SK-N-SH (cell line): ENCODE data around the gene FAM227A. TPM values are rescaled to one million over a fixed set of nuclear protein-coding genes. Genes with fewer than 3 reads are reported as not detected.

Experiments used
- CTCF ChIA-PET: fragments of 300-600, 350-600 bp; formaldehyde crosslinking; extraction: SDS; loops from one replicate; lab custom pipeline; 2021; lab: Yijun Ruan, JAX
- POLR2A ChIA-PET: fragments of 350-600 bp; sonication (Branson Sonifier 250); formaldehyde crosslinking; extraction: SDS; loops from one replicate; lab custom pipeline; 2020; ENCODE audit warnings: antibody characterized with exemption, inconsistent platforms; lab: Yijun Ruan, JAX
- DNase-seq: peaks from one replicate; pipeline ENCODE4 v3.0.0; 2012
- H2AFZ ChIP-seq: fragments of 200-600 bp; sonication (generic); 2 replicates; pipeline ENCODE4 v1.8.1; 2016; ENCODE audit warnings: antibody characterized with exemption, mild to moderate bottlenecking, low read depth
- H3F3A ChIP-seq: fragments of 200-600 bp; sonication (generic); replicated peaks from 2 replicates; pipeline ENCODE3; 2016; ENCODE audit warnings: antibody characterized with exemption, mild to moderate bottlenecking; ENCODE audit not compliant: insufficient read depth
- H3K27ac ChIP-seq, 2 experiments: fragments of 200-500 bp in 1 of 2; fragments of 200-600 bp in 1 of 2; sonication (Bioruptor generic) in 1 of 2; sonication (generic), shearing (Covaris generic) in 1 of 2; 2 replicates each; pipeline versions ENCODE4 v1.5.1 to v1.6.1; 2014 to 2016; ENCODE audit warnings: low read depth in 2 of 2, inconsistent platforms in 1 of 2, low read length in 1 of 2, mild to moderate bottlenecking in 1 of 2, mixed read lengths in 1 of 2
- H3K27me3 ChIP-seq: fragments of 200-600 bp; sonication (generic), shearing (Covaris generic); 2 replicates; pipeline ENCODE4 v1.6.1; 2016; ENCODE audit warnings: mixed run types; ENCODE audit not compliant: insufficient read depth
- H3K36me3 ChIP-seq, 2 experiments: fragments of 200-500 bp in 1 of 2; fragments of 200-600 bp in 1 of 2; sonication (Bioruptor generic) in 1 of 2; sonication (generic) in 1 of 2; replicated peaks in 1 of 2; 2 replicates each; pipeline versions ENCODE3 to v1.5.1; 2014 to 2016; ENCODE audit warnings: low read length in 1 of 2, mild to moderate bottlenecking in 1 of 2; ENCODE audit not compliant: insufficient read depth in 2 of 2, control insufficient read depth in 1 of 2
- H3K4me1 ChIP-seq, 2 experiments: fragments of 200-500 bp in 1 of 2; fragments of 200-600 bp in 1 of 2; sonication (Bioruptor generic) in 1 of 2; sonication (generic), shearing (Covaris generic) in 1 of 2; 2 replicates each; pipeline versions ENCODE4 v1.5.1 to v1.6.1; 2014 to 2016; ENCODE audit warnings: low read depth in 1 of 2, low read length in 1 of 2, mixed run types in 1 of 2; ENCODE audit not compliant: insufficient read depth in 2 of 2, control insufficient read depth in 1 of 2
- H3K4me2 ChIP-seq: fragments of 200-600 bp; sonication (generic), shearing (Covaris generic); 2 replicates; pipeline ENCODE4 v1.6.1; 2017; ENCODE audit warnings: mixed run types
- H3K4me3 ChIP-seq, 2 experiments: fragments of 200-500 bp in 1 of 2; fragments of 200-600 bp in 1 of 2; sonication (Bioruptor generic) in 1 of 2; sonication (generic), shearing (Covaris generic) in 1 of 2; 2 replicates each; pipeline versions ENCODE4 v1.5.1 to v1.8.1; 2014 to 2016; ENCODE audit warnings: low read depth in 2 of 2, inconsistent platforms in 1 of 2, low read length in 1 of 2, mild to moderate bottlenecking in 1 of 2, mixed read lengths in 1 of 2, moderate library complexity in 1 of 2
- H3K79me2 ChIP-seq: fragments of 200-600 bp; sonication (generic); 2 replicates; pipeline ENCODE4 v1.8.1; 2017; ENCODE audit warnings: mild to moderate bottlenecking; ENCODE audit not compliant: insufficient read depth
- H3K9ac ChIP-seq: fragments of 200-600 bp; sonication (generic); 2 replicates; pipeline ENCODE4 v1.6.1; 2017; ENCODE audit warnings: mixed run types
- H3K9me2 ChIP-seq: fragments of 200-600 bp; sonication (generic); 2 replicates; pipeline ENCODE4 v1.6.1; 2017; ENCODE audit warnings: mixed run types
- H3K9me3 ChIP-seq: fragments of 200-600 bp; sonication (generic); 2 replicates; pipeline ENCODE4 v1.6.1; 2017; ENCODE audit warnings: mixed run types, mild to moderate bottlenecking, moderate library complexity
- H4K20me1 ChIP-seq: fragments of 200-600 bp; sonication (generic); 2 replicates; pipeline ENCODE4 v1.6.1; 2017; ENCODE audit warnings: mild to moderate bottlenecking, mixed run types; ENCODE audit not compliant: insufficient read depth
- ELF1 ChIP-seq: IDR thresholded peaks from 2 replicates; pipeline ENCODE4 v1.4.0; 2012
- EP300 ChIP-seq, 2 experiments: IDR thresholded peaks; 2 replicates each; pipeline versions ENCODE4 v1.4.0 to v1.6.1; 2012; ENCODE audit warnings: borderline replicate concordance in 1 of 2, low read depth in 1 of 2, low read length in 1 of 2
- EZH2phosphoT487 ChIP-seq: fragments of 200-600 bp; sonication (generic); IDR thresholded peaks from 2 replicates; pipeline ENCODE4 v1.6.1; 2017; ENCODE audit warnings: low read depth, mixed run types, mild to moderate bottlenecking, antibody characterized with exemption, moderate library complexity, borderline replicate concordance
- FOXJ3 ChIP-seq: sonication (generic); formaldehyde crosslinking; IDR thresholded peaks from 2 replicates; pipeline ENCODE4 v1.5.1; 2020; ENCODE audit warnings: mild to moderate bottlenecking, missing genetic modification reagents
- FOXM1 ChIP-seq: IDR thresholded peaks from 2 replicates; pipeline ENCODE4 v1.4.0; 2012; ENCODE audit warnings: low read depth, mild to moderate bottlenecking
- RAD21 ChIP-seq: IDR thresholded peaks from 2 replicates; pipeline ENCODE4 v1.6.1; 2012; ENCODE audit warnings: mild to moderate bottlenecking, low read length
- RCOR1 ChIP-seq: fragments of 150-350 bp; IDR thresholded peaks from 2 replicates; pipeline ENCODE4 v1.6.1; 2017; ENCODE audit warnings: antibody characterized with exemption, low read length
- SIN3A ChIP-seq: IDR thresholded peaks from 2 replicates; pipeline ENCODE4 v1.6.1; 2012; ENCODE audit warnings: low read depth, mild to moderate bottlenecking, low read length, moderate library complexity, borderline replicate concordance
- TCF12 ChIP-seq: IDR thresholded peaks from 2 replicates; pipeline ENCODE4 v1.4.0; 2012
- TEAD4 ChIP-seq: IDR thresholded peaks from 2 replicates; pipeline ENCODE4 v1.4.0; 2012; ENCODE audit warnings: mild to moderate bottlenecking, borderline replicate concordance; ENCODE audit not compliant: insufficient read depth
- YY1 ChIP-seq: IDR thresholded peaks from 2 replicates; pipeline ENCODE4 v1.4.0; 2012; ENCODE audit warnings: low read depth, mild to moderate bottlenecking
- WGBS: methylation state at CpG from one replicate; pipeline ENCODE4 v1.1.6; 2017; ENCODE audit warnings: low lambda C conversion rate; 5-methylcytosine and 5-hydroxymethylcytosine counted together
- polyA plus RNA-seq, 3 experiments: library from polyadenylated mRNA; depleted of rRNA; stranded (reverse); fragments of >200 nt; gene quantifications; 2 replicates each; pipeline ENCODE4 v1.2.3, GENCODE V29; 2012
- TF ChIP-seq, protein P1 (sequence below): fragments of 150-350 bp; IDR thresholded peaks from 2 replicates; pipeline ENCODE4 v1.6.1; 2017; ENCODE audit warnings: antibody characterized with exemption, low read length, low read depth, borderline replicate concordance
- TF ChIP-seq, protein P2 (sequence below): IDR thresholded peaks from 2 replicates; pipeline ENCODE4 v1.4.0; 2012; ENCODE audit warnings: low read depth, borderline replicate concordance

FAM227A gene
- polyA plus RNA-seq, 1 of the 3 experiments (the other 2 are of a cell fraction), result 1.2 TPM

DNA sequence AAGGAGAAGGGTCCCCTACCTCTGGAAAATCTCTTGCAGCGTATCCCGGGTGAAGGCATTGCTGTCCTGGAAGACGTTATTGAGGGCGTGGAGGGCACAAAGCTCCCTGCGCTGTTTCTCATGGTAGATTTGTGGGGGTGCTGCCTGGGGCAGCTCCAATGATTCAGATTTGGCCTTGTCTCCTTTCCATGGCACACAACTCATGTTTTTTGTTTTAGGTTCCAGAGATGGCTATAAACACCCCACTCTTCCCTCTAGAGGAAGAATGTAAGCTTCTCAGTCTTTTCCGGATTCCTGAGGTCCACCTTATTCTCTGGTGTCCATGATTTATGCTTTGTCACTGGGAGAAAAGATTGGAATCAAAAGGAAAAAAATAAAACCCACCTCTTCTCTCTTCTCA is 43.6 kb upstream of the FAM227A start:
- Histone ChIP-seq H3F3A (peaks cover 29% of the 10 kb centered on the region), H3K36me3 (no peaks in the 10 kb centered on the region), H3K4me1 (peaks cover 9 to 20% of the 10 kb centered on the region in 2 experiments; a peak in 2 of 4 replicates), H3K9me3 (no peaks in the 10 kb centered on the region), H3K79me2 (peaks cover 57% of the 10 kb centered on the region), H3K9me2 (no peaks in the 10 kb centered on the region), H3K4me3 (peak overlapping the region; percentile 65 to 70), H3K27ac (peak overlapping the region in 1 of 2 experiments; percentile 75; a peak in 2 of 4 replicates)
- CTCF ChIA-PET, result interaction anchor here (0.6 to 3.0 kb wide), 3 partner anchors 18 to 47 kb away, joined by 4 to 13 read pairs (median 4); partner anchors contain the start of gene TOMM22
- no peak for DNase-seq
- no peak for TF ChIP-seq EZH2phosphoT487
- no peak for TF ChIP-seq FOXJ3 (CRISPR knock-in tag)
- no peak for TF ChIP-seq TEAD4
- no peak for TF ChIP-seq EP300 (IDR thresholded peaks at IDR 0.05; ENCODE audit: borderline replicate concordance in 1 of 2, low read depth in 1 of 2, low read length in 1 of 2)
- TF ChIP-seq ELF1, result no peak
- TF ChIP-seq, all 33 proteins: peak for 0
- POLR2A ChIA-PET, result interaction anchor here (2.3 kb wide), 1 partner anchor 18 kb away, joined by 8 read pairs; the partner anchor contains the start of gene TOMM22
- no peak overlapping the region for H2AFZ ChIP-seq
- no peaks in the 10 kb centered on the region for H4K20me1 ChIP-seq
- peak overlapping the region; percentile 85 for H3K4me2 ChIP-seq
- H3K9ac ChIP-seq, result peak overlapping the region; percentile 95
- H3K27me3 ChIP-seq, result no peaks in the 10 kb centered on the region
- WGBS, result 12% methylated on average over 3 of the region's 6 CpGs

DNA sequence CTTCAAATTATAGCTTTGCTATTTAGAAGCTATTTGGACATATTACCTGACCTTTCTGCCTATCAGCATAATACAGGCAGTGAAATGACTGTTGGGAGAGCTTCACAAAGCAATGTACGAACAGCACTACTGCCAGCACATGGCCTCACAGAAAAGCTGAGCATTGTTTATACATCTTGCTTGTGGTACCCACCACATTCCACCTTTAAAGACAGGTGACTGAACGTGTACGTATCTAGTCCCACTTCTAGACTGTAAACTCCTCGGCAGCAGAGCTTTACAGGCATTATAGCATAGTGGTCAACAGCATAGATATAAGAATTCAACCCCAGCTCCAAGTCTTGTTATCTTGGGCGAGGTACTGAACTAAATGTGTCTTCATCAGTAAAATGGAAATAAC is 43.0 kb upstream of the FAM227A start:
- DNase-seq, result no peak
- Histone ChIP-seq H3F3A (peaks cover 29% of the 10 kb centered on the region), H3K27me3 (no peaks in the 10 kb centered on the region), H3K79me2 (peaks cover 63% of the 10 kb centered on the region), H3K9me2 (no peaks in the 10 kb centered on the region), H3K9me3 (no peaks in the 10 kb centered on the region), H3K9ac (peak overlapping the region; percentile 95; the same call in 1 of the 2 replicates), H3K36me3 (no peaks in the 10 kb centered on the region), H3K27ac (peak overlapping the region in 1 of 2 experiments; percentile 75; a peak in 1 of 4 replicates), H3K4me2 (peak overlapping the region; percentile 85), H3K4me1 (peaks cover 7 to 20% of the 10 kb centered on the region in 2 experiments; a peak in 2 of 4 replicates), H2AFZ (no peak overlapping the region), H4K20me1 (no peaks in the 10 kb centered on the region)
- POLR2A ChIA-PET, result interaction anchor here (2.3 kb wide), 1 partner anchor 18 kb away, joined by 8 read pairs; the partner anchor contains the start of gene TOMM22
- WGBS, result 67% methylated on average over 1 of the region's 5 CpGs
- TF ChIP-seq RCOR1 (no peak), YY1 (no peak)
- TF ChIP-seq, all 33 proteins: peak for 0
- CTCF ChIA-PET, result interaction anchor here (0.6 to 3.0 kb wide), 3 partner anchors 17 to 48 kb away, joined by 4 to 13 read pairs (median 4); partner anchors contain the start of gene TOMM22
- peak overlapping the region; percentile 65 to 70 for H3K4me3 ChIP-seq

DNA sequence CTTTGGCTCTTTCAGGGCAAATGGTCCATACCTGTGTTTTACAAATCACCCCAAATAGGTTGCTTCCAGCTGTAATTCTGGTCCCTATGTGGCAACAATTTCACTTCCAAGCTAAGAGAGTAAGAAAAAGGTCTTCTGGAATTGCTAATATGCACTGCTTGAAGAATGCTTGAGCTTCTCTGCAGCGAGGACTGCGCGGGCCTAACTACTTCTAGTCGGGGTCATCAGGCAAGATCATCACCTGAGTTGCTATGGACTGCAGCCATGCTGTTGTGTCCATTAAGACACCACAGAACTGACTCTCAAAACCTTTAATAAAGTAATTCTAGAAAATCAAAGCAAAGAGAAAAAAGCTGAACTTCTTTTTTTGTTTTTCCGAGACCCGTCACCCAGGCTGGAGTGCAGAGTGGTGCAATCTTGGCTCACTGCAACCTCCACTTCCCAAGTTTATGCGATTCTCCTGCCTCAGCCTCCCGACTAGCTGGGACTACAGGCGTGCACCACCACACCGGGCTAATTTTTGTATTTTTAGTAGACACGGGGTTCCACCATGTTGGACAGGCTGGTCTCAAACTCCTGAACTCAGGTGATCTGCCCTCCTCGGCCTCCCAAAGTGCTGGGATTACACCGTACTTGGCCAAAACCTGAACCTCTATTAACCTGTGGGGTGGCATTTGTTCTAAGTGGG is 42.4 kb upstream of the FAM227A start:
- ChIA-PET CTCF (interaction anchor here (1.0 to 3.0 kb wide), 3 partner anchors 10 to 34 kb away, joined by 3 to 13 read pairs (median 4); partner anchors contain the start of gene TOMM22), POLR2A (interaction anchor here (2.3 kb wide), 1 partner anchor 17 kb away, joined by 8 read pairs; the partner anchor contains the start of gene TOMM22)
- Histone ChIP-seq H3K27ac (0 out of 4 replicates have a peak overlapping the region, but pooled peaks of 1 of the 2 experiments have one; percentile 4), H2AFZ (no peak overlapping the region), H3K4me1 (peaks cover 7 to 20% of the 10 kb centered on the region in 2 experiments; a peak in 2 of 4 replicates), H3K4me3 (peak overlapping the region; percentile 65 to 70), H3K9me2 (no peaks in the 10 kb centered on the region), H4K20me1 (no peaks in the 10 kb centered on the region), H3K79me2 (peaks cover 69% of the 10 kb centered on the region), H3K4me2 (peak overlapping the region; percentile 85), H3K27me3 (no peaks in the 10 kb centered on the region), H3K36me3 (no peaks in the 10 kb centered on the region), H3K9ac (no peak overlapping the region), H3K9me3 (no peaks in the 10 kb centered on the region), H3F3A (peaks cover 29% of the 10 kb centered on the region)
- TF ChIP-seq, protein P1, sequence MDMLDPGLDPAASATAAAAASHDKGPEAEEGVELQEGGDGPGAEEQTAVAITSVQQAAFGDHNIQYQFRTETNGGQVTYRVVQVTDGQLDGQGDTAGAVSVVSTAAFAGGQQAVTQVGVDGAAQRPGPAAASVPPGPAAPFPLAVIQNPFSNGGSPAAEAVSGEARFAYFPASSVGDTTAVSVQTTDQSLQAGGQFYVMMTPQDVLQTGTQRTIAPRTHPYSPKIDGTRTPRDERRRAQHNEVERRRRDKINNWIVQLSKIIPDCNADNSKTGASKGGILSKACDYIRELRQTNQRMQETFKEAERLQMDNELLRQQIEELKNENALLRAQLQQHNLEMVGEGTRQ, result no peak
- TF ChIP-seq, protein P2, sequence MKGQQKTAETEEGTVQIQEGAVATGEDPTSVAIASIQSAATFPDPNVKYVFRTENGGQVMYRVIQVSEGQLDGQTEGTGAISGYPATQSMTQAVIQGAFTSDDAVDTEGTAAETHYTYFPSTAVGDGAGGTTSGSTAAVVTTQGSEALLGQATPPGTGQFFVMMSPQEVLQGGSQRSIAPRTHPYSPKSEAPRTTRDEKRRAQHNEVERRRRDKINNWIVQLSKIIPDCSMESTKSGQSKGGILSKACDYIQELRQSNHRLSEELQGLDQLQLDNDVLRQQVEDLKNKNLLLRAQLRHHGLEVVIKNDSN, result no peak
- TF ChIP-seq RAD21, result no peak
- TF ChIP-seq FOXM1, result no peak
- no peak for TF ChIP-seq TCF12
- no peak for TF ChIP-seq SIN3A
- DNase-seq, result no peak
- WGBS, result 94% methylated on average over 12 of the region's 13 CpGs
